ENCODE measurements around the gene RRM1. TPM values are rescaled to one million over a fixed set of nuclear protein-coding genes. Genes with fewer than 3 reads are reported as not detected.

The RRM1 gene
- total and polyA plus RNA-seq, 2 of the 13 experiments (the other 11 are each of a cell fraction or from before 2014, with no cell fraction given): 17.3 to 108 TPM

DNA sequence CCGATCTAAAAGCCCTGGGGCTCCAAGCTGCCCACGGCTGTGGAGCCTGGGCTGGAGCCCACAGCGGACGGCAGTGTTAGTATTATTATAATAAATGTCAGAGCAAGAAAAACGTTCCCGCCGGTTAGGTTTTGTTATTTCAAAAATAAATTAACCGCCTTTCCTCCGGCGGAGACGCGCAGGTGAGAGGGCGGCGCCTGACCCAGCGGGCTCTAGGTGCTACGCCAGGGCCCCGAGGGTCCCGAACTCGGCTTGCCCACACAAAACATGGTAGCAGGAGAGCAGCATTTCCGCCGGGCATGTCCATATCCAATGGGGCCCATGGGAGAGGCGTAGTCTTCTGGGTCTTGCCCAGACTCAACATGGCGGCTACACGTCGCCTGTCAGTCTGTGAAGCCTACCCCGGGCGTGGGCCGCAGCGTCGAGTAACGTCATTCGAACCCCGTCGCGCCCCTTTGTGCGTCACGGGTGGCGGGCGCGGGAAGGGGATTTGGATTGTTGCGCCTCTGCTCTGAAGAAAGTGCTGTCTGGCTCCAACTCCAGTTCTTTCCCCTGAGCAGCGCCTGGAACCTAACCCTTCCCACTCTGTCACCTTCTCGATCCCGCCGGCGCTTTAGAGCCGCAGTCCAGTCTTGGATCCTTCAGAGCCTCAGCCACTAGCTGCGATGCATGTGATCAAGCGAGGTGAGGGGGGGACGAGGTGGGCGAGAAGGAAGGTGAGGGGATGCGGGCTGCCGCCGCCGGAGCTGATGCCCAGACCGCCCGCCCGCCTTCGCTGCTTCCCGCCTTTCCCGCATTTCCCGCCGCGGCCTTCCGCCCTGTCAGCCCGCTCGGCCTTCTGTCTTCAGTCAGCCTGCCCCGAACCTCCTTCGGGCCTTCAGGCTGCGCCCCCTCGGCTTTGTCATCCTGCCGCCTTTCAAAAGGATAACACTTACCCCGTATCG is at the start of gene RRM1 (continued):
- TF ChIP-seq, protein P1, sequence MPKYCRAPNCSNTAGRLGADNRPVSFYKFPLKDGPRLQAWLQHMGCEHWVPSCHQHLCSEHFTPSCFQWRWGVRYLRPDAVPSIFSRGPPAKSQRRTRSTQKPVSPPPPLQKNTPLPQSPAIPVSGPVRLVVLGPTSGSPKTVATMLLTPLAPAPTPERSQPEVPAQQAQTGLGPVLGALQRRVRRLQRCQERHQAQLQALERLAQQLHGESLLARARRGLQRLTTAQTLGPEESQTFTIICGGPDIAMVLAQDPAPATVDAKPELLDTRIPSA (CRISPR knock-in tag; IDR thresholded peaks at IDR 0.05; ENCODE audit: borderline replicate concordance): no peak
- peak; percentile 100 for TF ChIP-seq HOXA3 (CRISPR knock-in tag; IDR thresholded peaks at IDR 0.05)
- no peak for TF ChIP-seq ZBTB3 (CRISPR knock-in tag; IDR thresholded peaks at IDR 0.05; ENCODE audit: borderline replicate concordance, low read depth)
- TF ChIP-seq, protein P2, sequence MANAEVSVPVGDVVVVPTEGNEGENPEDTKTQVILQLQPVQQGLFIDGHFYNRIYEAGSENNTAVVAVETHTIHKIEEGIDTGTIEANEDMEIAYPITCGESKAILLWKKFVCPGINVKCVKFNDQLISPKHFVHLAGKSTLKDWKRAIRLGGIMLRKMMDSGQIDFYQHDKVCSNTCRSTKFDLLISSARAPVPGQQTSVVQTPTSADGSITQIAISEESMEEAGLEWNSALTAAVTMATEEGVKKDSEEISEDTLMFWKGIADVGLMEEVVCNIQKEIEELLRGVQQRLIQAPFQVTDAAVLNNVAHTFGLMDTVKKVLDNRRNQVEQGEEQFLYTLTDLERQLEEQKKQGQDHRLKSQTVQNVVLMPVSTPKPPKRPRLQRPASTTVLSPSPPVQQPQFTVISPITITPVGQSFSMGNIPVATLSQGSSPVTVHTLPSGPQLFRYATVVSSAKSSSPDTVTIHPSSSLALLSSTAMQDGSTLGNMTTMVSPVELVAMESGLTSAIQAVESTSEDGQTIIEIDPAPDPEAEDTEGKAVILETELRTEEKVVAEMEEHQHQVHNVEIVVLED (CRISPR knock-in tag; IDR thresholded peaks at IDR 0.05; ENCODE audit: borderline replicate concordance): peak; percentile 97
- peak; percentile 86; the same call in 1 of the 2 replicates for TF ChIP-seq ZNF607 (CRISPR knock-in tag; IDR thresholded peaks at IDR 0.05; ENCODE audit: borderline replicate concordance)
- TF ChIP-seq ATF7 (IDR thresholded peaks at IDR 0.05): peak; percentile 55; the same call in 1 of the 2 replicates
- TF ChIP-seq ATF7 (CRISPR knock-in tag; IDR thresholded peaks at IDR 0.05): peak; percentile 74
- TF ChIP-seq, protein P3, sequence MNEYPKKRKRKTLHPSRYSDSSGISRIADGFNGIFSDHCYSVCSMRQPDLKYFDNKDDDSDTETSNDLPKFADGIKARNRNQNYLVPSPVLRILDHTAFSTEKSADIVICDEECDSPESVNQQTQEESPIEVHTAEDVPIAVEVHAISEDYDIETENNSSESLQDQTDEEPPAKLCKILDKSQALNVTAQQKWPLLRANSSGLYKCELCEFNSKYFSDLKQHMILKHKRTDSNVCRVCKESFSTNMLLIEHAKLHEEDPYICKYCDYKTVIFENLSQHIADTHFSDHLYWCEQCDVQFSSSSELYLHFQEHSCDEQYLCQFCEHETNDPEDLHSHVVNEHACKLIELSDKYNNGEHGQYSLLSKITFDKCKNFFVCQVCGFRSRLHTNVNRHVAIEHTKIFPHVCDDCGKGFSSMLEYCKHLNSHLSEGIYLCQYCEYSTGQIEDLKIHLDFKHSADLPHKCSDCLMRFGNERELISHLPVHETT (CRISPR knock-in tag; conservative IDR thresholded peaks at IDR 0.05): peak; percentile 81; the same call in 1 of the 2 replicates
- TF ChIP-seq, protein P4, sequence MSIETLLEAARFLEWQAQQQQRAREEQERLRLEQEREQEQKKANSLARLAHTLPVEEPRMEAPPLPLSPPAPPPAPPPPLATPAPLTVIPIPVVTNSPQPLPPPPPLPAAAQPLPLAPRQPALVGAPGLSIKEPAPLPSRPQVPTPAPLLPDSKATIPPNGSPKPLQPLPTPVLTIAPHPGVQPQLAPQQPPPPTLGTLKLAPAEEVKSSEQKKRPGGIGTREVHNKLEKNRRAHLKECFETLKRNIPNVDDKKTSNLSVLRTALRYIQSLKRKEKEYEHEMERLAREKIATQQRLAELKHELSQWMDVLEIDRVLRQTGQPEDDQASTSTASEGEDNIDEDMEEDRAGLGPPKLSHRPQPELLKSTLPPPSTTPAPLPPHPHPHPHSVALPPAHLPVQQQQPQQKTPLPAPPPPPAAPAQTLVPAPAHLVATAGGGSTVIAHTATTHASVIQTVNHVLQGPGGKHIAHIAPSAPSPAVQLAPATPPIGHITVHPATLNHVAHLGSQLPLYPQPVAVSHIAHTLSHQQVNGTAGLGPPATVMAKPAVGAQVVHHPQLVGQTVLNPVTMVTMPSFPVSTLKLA (IDR thresholded peaks at IDR 0.05): peak; percentile 42; the same call in 1 of the 2 replicates
- no peak; the same call in 1 of the 2 replicates for TF ChIP-seq SATB2 (CRISPR knock-in tag; IDR thresholded peaks at IDR 0.05)
- TF ChIP-seq TBP (CRISPR knock-in tag; IDR thresholded peaks at IDR 0.05): no peak
- TF ChIP-seq TEAD2 (CRISPR knock-in tag; IDR thresholded peaks at IDR 0.05): no peak
- peak; percentile 82 for TF ChIP-seq TGIF2 (CRISPR knock-in tag; IDR thresholded peaks at IDR 0.05)
- TF ChIP-seq ARNTL (CRISPR knock-in tag; IDR thresholded peaks at IDR 0.05): peak; percentile 42; the same call in 1 of the 2 replicates
- TF ChIP-seq SMARCC2 (IDR thresholded peaks at IDR 0.05): peak; percentile 76; the same call in 1 of the 2 replicates
- peak in 1 of 2 experiments; percentile 87; a peak in 2 of 4 replicates for TF ChIP-seq KLF16 (CRISPR knock-in tag; IDR thresholded peaks at IDR 0.05)
- no peak for TF ChIP-seq NBN (conservative IDR thresholded peaks at IDR 0.05)
- TF ChIP-seq NR3C1 (CRISPR knock-in tag; IDR thresholded peaks at IDR 0.05): no peak
- TF ChIP-seq IRX3 (CRISPR knock-in tag; IDR thresholded peaks at IDR 0.05; ENCODE audit: borderline replicate concordance, low read depth): 0 out of 2 replicates have a peak, but pooled peaks have one; percentile 76
- no peak; the same call in 1 of the 2 replicates for TF ChIP-seq NRL (CRISPR knock-in tag; IDR thresholded peaks at IDR 0.05; ENCODE audit: borderline replicate concordance)
- no peak for TF ChIP-seq MATR3 (CRISPR knock-in tag; IDR thresholded peaks at IDR 0.05)
- TF ChIP-seq KMT2B (CRISPR knock-in tag; IDR thresholded peaks at IDR 0.05): peak; percentile 98
- TF ChIP-seq ZNF761 (CRISPR knock-in tag; conservative IDR thresholded peaks at IDR 0.05): no peak; the same call in 1 of the 2 replicates

Measured in HepG2 (cell line).